ENCODE data around the gene DBN1. TPM values are rescaled to one million over a fixed set of nuclear protein-coding genes. Genes with fewer than 3 reads are reported as not detected.
A peak's percentile ranks its signal among the peaks of the same experiment; 100 is the strongest.

DBN1 gene
- polyA plus RNA-seq, 1 donor (not counting 4 experiments of a cell fraction or from before 2014, with no cell fraction given), result 59.4 TPM

DNA sequence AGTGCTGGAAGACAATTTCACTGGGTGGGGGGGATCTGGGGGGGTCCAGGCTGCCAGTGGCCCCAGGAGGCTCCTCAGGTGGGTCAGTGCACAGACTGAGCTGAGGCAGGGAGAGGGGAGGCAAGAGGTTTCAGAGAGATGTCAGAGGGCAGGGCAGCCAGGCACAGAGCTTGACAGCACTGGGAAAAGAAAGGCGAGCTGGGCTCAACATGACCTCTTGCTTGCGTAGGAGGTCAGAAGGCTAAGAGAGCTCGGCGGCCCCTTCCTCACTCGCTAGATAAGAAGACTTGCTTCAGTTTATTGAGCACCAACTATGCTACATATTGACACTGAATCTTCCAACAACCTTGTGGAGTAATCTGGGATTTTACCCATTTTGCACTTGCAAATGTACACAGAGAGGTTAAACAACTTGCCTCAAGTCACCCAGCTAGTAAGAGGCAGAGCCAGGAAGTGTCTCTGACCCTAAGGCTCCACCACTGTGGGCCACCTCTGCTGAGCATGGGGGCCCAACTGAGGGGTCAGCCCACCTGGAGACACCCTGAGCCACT is 20.4 kb upstream of the DBN1 start:
- Histone ChIP-seq H3K4me1 (ENCODE audit: control insufficient read depth, extremely low read depth, insufficient read depth, low read length) (peaks cover 42% of the 10 kb centered on the region), H2AFZ (ENCODE audit: control insufficient read depth, low read length) (no peak overlapping the region), H3K4me3 (ENCODE audit: control insufficient read depth in 2 of 3, extremely low read depth in 1 of 3, insufficient read depth in 2 of 3, low read depth in 1 of 3, low read length in 3 of 3) (peak overlapping the region in 1 of 3 experiments; percentile 29), H3K36me3 (ENCODE audit: control insufficient read depth in 2 of 2, extremely low read depth in 1 of 2, insufficient read depth in 2 of 2, low read length in 2 of 2) (peaks cover 17 to 28% of the 10 kb centered on the region in 2 experiments), H3K9me1 (ENCODE audit: control insufficient read depth, extremely low read depth, insufficient read depth, low read length) (peaks cover 4% of the 10 kb centered on the region), H3K27me3 (ENCODE audit: control insufficient read depth, extremely low read depth, insufficient read depth, low read length) (no peaks in the 10 kb centered on the region), H3K9ac (ENCODE audit: control insufficient read depth, extremely low read depth, insufficient read depth, low read length) (peak overlapping the region; percentile 64), H4K20me1 (ENCODE audit: control insufficient read depth, extremely low read depth, insufficient read depth, low read length) (peaks cover 5% of the 10 kb centered on the region), H3K27ac (ENCODE audit: control insufficient read depth, insufficient read depth, low read length) (peak overlapping the region; percentile 80), H3K4me2 (ENCODE audit: control insufficient read depth, extremely low read depth, insufficient read depth, low read depth, low read length) (peak overlapping the region; percentile 59), H3K79me2 (ENCODE audit: control insufficient read depth, insufficient read depth, low read length) (peaks cover 29% of the 10 kb centered on the region), H3K9me3 (ENCODE audit: control insufficient read depth, low read depth, low read length) (no peaks in the 10 kb centered on the region)
- dilution Hi-C loops (cut with MboI; ENCODE audit: extremely low pct_ligation_motif_present, low sequenced_read_pairs), result no loop called here
- FAIRE-seq (no peak), DNase-seq (ENCODE audit: low read depth, low spot score) (no peak)
- TF ChIP-seq, protein P1, sequence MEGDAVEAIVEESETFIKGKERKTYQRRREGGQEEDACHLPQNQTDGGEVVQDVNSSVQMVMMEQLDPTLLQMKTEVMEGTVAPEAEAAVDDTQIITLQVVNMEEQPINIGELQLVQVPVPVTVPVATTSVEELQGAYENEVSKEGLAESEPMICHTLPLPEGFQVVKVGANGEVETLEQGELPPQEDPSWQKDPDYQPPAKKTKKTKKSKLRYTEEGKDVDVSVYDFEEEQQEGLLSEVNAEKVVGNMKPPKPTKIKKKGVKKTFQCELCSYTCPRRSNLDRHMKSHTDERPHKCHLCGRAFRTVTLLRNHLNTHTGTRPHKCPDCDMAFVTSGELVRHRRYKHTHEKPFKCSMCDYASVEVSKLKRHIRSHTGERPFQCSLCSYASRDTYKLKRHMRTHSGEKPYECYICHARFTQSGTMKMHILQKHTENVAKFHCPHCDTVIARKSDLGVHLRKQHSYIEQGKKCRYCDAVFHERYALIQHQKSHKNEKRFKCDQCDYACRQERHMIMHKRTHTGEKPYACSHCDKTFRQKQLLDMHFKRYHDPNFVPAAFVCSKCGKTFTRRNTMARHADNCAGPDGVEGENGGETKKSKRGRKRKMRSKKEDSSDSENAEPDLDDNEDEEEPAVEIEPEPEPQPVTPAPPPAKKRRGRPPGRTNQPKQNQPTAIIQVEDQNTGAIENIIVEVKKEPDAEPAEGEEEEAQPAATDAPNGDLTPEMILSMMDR (optimal IDR thresholded peaks at IDR 0.05 in 1 of 3, IDR thresholded peaks at IDR 0.05 in 1 of 3, conservative IDR thresholded peaks at IDR 0.05 in 1 of 3; ENCODE audit: extremely low read depth in 1 of 3, insufficient read depth in 2 of 3, low read length in 3 of 3), result no peak
- TF ChIP-seq EZH2 (IDR thresholded peaks at IDR 0.05; ENCODE audit: low read length), result no peak

DNA sequence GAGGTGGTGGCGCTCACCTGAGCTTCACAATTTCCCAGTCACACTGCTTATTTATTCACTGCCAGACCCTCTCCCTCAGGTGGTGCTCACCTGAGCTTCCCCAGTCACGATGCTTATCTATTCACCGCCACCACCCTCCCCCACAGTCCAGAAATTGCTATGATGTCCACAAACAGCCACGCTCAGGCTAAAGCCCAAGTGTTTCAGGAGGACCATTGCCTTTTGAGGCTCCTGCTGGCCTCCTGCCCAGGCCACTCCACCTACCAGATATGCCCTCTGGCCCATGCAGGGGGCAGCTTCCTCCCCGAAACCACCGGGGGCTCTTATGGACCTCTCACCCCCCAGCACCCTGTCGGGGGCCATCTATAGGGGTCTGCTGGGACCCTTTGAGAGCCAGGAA is 19.4 kb upstream of the DBN1 start:
- no peak overlapping the region for H3K4me2 ChIP-seq (ENCODE audit: control insufficient read depth, extremely low read depth, insufficient read depth, low read depth, low read length)
- FAIRE-seq (no peak), DNase-seq (ENCODE audit: low read depth, low spot score) (no peak)
- no peak for TF ChIP-seq EZH2 (IDR thresholded peaks at IDR 0.05; ENCODE audit: low read length)
- TF ChIP-seq, protein P1 (optimal IDR thresholded peaks at IDR 0.05 in 1 of 3, IDR thresholded peaks at IDR 0.05 in 1 of 3, conservative IDR thresholded peaks at IDR 0.05 in 1 of 3; ENCODE audit: extremely low read depth in 1 of 3, insufficient read depth in 2 of 3, low read length in 3 of 3), result no peak
- H4K20me1 ChIP-seq (ENCODE audit: control insufficient read depth, extremely low read depth, insufficient read depth, low read length), result peaks cover 5% of the 10 kb centered on the region
- H3K27ac ChIP-seq (ENCODE audit: control insufficient read depth, insufficient read depth, low read length), result no peak overlapping the region
- peaks cover 4% of the 10 kb centered on the region for H3K9me1 ChIP-seq (ENCODE audit: control insufficient read depth, extremely low read depth, insufficient read depth, low read length)
- peaks cover 25 to 37% of the 10 kb centered on the region in 2 experiments for H3K36me3 ChIP-seq (ENCODE audit: control insufficient read depth in 2 of 2, extremely low read depth in 1 of 2, insufficient read depth in 2 of 2, low read length in 2 of 2)
- H3K27me3 ChIP-seq (ENCODE audit: control insufficient read depth, extremely low read depth, insufficient read depth, low read length), result no peaks in the 10 kb centered on the region
- peaks cover 34% of the 10 kb centered on the region for H3K4me1 ChIP-seq (ENCODE audit: control insufficient read depth, extremely low read depth, insufficient read depth, low read length)
- H3K9me3 ChIP-seq (ENCODE audit: control insufficient read depth, low read depth, low read length), result no peaks in the 10 kb centered on the region
- no peak overlapping the region for H2AFZ ChIP-seq (ENCODE audit: control insufficient read depth, low read length)
- dilution Hi-C loops (cut with MboI; ENCODE audit: extremely low pct_ligation_motif_present, low sequenced_read_pairs), result no loop called here
- H3K9ac ChIP-seq (ENCODE audit: control insufficient read depth, extremely low read depth, insufficient read depth, low read length), result no peak overlapping the region
- peaks cover 29% of the 10 kb centered on the region for H3K79me2 ChIP-seq (ENCODE audit: control insufficient read depth, insufficient read depth, low read length)
- no peak overlapping the region for H3K4me3 ChIP-seq (ENCODE audit: control insufficient read depth in 2 of 3, extremely low read depth in 1 of 3, insufficient read depth in 2 of 3, low read depth in 1 of 3, low read length in 3 of 3)
